ENCODE results near the gene NOVA2. TPM values are rescaled to one million over a fixed set of nuclear protein-coding genes. Genes with fewer than 3 reads are reported as not detected.

NOVA2 gene
- total and polyA plus RNA-seq, 8 donors: 6.4 to 13.9 (median 11.5) TPM

DNA sequence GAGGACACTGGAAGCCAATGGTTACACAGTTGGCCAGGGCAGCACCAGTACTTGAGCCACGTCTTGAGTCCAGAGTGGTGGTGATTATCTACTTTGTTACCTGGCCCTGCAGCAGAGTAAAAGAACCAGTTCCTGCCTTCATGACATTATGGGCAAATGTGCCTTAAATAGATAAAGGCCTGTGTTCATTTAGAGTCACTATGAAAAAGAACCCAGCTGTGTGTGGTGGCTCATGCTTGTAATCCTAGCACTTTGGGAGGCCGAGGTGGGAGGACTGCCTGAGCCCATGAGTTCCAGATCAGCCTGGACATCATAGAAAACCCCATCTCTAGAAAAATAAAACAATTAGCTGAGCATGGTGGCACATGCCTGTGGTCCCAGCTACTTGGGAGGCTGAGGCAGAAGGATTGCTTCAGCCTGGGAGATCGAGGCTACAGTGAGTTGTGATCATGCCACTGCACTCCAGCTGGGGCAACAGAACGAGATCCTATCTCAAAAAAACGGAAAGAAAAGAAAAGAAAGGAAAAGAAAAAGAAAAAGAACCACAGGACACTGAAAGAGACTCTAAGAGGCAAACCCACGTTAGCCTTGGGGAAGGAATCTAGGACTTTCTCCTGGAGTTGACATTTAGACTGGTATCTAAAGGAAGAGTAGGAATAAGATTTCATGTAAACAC lies 84.3 kb downstream of the NOVA2 start:
- no peak for ATAC-seq

GRCh38 chr19:45887200-45887710 lies 86.4 kb downstream of the NOVA2 start:
- H3K27me3 ChIP-seq: no peaks in the 10 kb centered on the region
- no peak for ATAC-seq
- peaks cover 29 to 40% of the 10 kb centered on the region in 2 donors for H3K4me1 ChIP-seq
- DNase-seq: peak in 2 of 4 donors; percentile 31 to 32
- peaks cover 0 to 23% of the 10 kb centered on the region in 2 donors for H3K36me3 ChIP-seq
- peak overlapping the region; percentile 83 to 91 for H3K4me3 ChIP-seq
- no peaks in the 10 kb centered on the region for H3K9me3 ChIP-seq
- no peak for TF ChIP-seq CTCF (IDR thresholded peaks at IDR 0.05)
- H3K27ac ChIP-seq: peak overlapping the region; percentile 86 to 95
- intact Hi-C loops (cut with DNase I): no loop called here

More for the DNA sequence above, 84.3 kb downstream of the NOVA2 start:
- no peak for DNase-seq
- Histone ChIP-seq H3K9me3 (no peaks in the 10 kb centered on the region), H3K36me3 (peaks cover 0 to 17% of the 10 kb centered on the region in 2 donors), H3K4me3 (no peak overlapping the region), H3K4me1 (peaks cover 10 to 21% of the 10 kb centered on the region in 2 donors), H3K27me3 (no peaks in the 10 kb centered on the region), H3K27ac (no peak overlapping the region)
- intact Hi-C loops (cut with DNase I): no loop called here
- TF ChIP-seq CTCF (IDR thresholded peaks at IDR 0.05): no peak

GRCh38 chr19:45886427-45887199 lies 87.1 kb downstream of the NOVA2 start:
- intact Hi-C loops (cut with DNase I): no loop called here
- peak overlapping the region; percentile 83 to 91 for H3K4me3 ChIP-seq
- peaks cover 0 to 19% of the 10 kb centered on the region in 2 donors for H3K36me3 ChIP-seq
- peak; percentile 83 for ATAC-seq
- peak overlapping the region; percentile 86 to 95 for H3K27ac ChIP-seq
- no peak for TF ChIP-seq CTCF (IDR thresholded peaks at IDR 0.05)
- DNase-seq: peak; percentile 92 to 94 (median 94)
- H3K4me1 ChIP-seq: peaks cover 31 to 40% of the 10 kb centered on the region in 2 donors
- H3K27me3 ChIP-seq: no peaks in the 10 kb centered on the region
- no peaks in the 10 kb centered on the region for H3K9me3 ChIP-seq

DNA sequence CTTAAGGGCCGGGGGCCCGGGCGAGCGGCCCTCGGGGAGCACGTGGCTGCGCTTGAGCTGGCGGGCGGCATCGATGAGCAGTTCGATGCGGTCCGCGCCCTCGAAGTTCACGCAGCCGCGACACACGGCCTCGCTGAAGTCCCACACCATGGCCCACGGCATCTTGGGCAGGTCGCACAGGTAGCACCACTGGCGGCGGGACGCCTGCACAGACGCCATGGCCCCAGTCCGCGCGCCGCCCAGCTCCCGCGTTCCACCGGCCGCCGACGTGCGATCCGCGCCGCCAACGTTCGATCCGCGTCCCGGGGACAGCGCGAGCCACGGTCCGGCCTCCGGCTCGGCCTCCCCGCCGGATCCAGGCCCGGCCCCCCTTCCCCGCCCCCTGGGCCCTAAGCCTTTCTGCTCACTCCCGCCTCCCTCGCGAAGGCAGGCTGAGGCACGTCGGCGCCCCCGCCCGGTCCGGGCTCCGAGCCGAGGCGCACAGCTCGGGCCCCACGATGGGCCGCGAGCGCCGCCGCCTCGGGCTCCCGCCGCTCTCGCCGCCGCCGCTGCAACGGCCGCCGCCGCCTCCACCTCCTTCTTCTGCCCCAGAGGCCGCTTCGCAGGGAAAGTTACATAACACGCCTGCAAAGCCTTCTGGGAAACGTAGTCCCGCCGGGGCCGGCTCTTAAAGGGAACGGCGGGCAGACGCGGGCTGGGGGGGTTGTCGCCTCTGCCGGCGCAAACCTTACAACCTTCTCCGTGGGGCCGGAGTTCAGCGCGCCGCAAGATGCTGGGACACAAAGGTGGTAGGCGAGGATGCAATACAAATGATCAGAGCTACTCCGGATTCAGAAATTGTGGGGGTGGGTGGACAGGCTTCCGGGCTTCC lies 87.9 kb downstream of the NOVA2 start, which contains the start of gene IRF2BP1:
Gene IRF2BP1 (minus strand): TSS at position 586 of the 871 bp plus-strand sequence. CDS start 367 bp downstream, at position 219.
- intact Hi-C loops (cut with DNase I): no loop called here

More for the DNA sequence above, 87.9 kb downstream of the NOVA2 start, which contains the start of gene IRF2BP1:
- Histone ChIP-seq H3K36me3 (peaks cover 0 to 16% of the 10 kb centered on the region in 2 donors), H3K27me3 (no peaks in the 10 kb centered on the region), H3K27ac (peak within 1 kb of the TSS; percentile 86 to 95), H3K4me1 (peaks cover 31 to 40% of the 10 kb centered on the region in 2 donors), H3K9me3 (no peaks in the 10 kb centered on the region), H3K4me3 (peak within 1 kb of the TSS; percentile 83 to 91)
- peak; percentile 92 to 97 (median 93) for DNase-seq
- peak in 1 of 2 donors; percentile 11 for TF ChIP-seq CTCF (IDR thresholded peaks at IDR 0.05)
- ATAC-seq: peak; percentile 77

Measured in left lung (tissue), 10 donors.